HTERT RPE-1 (cell line): Measurements from ENCODE around the gene AKR1C2.
"Not testable (repeated sequence)": the region's sequence is repeated elsewhere in the genome, so short reads cannot be mapped to it uniquely, and the experiment has no call there.

Experiments
- in situ Hi-C: fragments of 300-500 bp; cut with MboI; formaldehyde crosslinking; loops from 4 replicates; pipeline ENCODE4 v1.14.3; 2020; ENCODE audit warnings: low sequenced_read_pairs

The AKR1C2 gene

DNA sequence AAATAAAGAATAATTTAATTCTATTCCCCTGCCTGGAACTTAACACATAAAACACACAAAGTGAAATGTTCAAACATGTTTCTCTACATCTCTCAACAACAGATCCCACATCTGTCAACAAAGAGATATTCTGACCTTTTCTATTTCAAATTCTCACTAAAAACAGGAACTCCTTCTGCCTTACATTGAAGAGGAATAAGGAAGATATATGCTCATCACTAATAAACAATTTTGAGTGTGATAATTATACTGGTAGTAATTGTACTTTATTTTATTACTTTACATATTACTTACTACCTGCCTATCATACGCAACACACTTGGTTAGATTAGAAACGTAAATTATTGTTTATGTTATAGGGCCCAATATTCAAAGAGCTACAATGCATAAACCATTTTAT is 13.4 kb downstream of the AKR1C2 start:
- in situ Hi-C loops, result no loop called here

DNA sequence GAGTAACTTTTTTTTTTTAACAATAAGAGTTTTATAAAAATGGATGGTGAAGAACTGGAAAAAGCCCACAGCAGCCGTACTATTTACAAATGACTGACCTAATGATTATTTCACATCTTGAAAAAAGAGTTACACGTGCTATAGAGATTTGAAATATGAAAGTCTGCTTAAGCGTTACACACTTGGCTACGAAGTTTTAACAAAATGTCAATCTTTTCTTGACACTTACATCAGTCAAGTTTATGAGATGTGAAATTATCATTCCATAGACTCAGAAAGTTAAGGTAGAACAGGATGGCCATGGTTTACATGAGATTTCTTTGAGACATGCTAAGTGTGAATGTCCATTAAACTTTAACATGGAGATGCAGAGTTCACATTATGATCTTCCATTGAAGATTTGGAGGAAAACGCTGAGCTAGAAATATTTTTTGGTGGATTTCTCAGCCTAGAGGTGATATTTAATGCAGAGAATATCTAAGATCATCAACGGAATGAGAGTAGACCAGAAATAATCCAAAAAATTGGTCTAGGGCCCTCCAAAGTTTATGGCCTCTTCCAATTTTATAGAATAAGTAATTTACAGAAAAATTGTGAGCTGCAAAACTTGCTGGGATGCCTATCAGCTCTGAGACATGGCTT is 15.5 kb downstream of the AKR1C2 start:
- in situ Hi-C loops, result not testable (repeated sequence)

DNA sequence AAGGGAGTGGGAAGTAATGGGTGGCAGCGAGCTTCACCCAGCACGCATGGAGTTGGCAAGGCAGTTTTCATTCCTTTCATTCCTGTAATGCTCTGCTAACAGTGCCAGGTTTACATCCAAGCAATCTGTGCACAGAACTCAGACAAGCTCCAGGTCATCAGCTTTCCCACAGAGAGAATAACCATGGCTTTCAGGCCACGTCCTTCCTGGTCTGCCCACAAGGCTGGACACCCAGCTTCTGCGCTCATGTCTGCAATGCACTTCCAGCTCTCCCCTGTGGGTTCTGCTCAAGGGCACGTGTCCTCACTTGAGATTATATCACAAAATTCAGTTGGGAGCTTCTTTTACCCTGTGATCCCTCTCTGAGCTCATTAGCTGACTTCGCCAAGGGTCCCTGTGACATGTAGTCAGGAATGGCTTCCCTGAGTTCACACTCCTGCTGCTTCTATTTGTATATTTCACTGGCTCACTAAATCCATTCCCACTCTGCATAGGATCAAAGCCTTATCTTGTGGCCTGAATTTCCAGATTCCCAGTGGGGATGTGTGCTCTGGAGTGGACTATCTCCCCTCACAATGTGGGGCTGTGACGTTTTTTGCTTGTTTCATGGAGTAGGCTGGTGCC is 18.6 kb downstream of the AKR1C2 start:
- in situ Hi-C loops, result no loop called here

DNA sequence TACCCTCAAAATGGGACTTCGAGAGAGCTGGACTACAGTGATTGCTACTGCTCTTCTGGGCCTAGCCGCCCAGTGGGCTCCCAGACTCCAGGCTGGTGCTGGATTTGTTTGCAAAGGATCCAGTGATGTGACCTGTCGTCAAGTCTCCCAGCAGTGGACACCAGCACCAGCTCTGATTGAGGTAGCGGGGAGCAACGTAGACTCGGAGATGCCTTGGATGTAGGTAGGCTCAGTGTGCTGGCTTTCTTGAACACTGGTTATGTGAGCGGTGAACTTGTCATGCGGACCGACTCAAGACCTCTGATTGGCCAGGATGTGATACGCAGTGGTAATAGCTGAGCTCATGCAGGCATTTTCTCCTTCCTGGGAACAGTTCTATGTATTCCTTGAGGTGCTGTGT is 19.4 kb downstream of the AKR1C2 start:
- in situ Hi-C loops, result no loop called here

DNA sequence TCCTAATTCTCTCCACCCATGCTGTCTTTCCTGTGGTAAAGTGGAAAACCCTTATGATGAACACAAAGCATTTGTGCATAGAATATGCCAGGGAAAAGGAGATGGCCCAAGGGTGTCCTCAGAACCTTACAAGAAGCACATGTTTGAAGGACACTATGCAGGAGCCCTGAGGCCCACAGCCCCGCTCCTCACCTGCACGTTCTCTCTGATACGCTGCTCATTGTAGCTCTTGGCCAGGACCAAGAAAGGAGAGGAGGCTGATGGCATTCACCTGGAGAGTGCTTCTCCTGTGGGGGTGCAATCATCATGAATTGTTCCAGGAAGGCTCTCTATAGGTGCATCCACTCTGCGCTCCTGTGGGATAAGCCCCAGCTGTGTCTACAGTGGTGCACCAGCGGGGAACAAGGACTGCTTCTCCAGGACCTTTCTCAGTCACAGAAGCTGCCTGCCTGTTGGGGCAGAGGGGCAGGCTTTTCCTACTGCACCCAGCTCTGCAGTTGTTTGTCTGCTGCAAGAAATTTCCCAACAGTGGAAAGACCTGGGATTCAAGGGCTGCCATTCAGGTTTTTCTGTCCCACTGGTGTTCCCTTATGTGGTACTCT is 19.9 kb downstream of the AKR1C2 start:
- in situ Hi-C loops, result no loop called here

DNA sequence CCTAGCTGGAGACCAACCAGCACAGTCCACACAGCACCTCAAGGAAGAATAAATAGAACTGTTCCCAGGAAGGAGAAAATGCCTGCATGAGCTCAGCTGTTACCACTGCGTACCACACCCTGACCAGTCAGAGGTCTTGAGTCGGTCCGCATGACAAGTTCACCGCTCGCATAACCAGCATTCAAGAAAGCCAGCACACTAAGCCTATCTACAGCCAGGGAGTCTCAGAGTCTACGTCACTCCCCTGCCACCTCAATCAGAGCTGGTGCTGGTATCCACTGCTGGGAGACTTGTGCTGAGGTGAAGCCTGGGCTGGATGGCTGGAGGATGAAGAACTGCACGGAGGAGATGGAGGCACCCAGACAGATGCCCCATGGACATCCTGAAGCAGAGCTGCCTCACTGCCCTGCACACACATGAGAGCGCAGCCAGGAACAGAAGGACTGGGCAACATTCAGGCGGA is 20.9 kb downstream of the AKR1C2 start:
- in situ Hi-C loops, result no loop called here

DNA sequence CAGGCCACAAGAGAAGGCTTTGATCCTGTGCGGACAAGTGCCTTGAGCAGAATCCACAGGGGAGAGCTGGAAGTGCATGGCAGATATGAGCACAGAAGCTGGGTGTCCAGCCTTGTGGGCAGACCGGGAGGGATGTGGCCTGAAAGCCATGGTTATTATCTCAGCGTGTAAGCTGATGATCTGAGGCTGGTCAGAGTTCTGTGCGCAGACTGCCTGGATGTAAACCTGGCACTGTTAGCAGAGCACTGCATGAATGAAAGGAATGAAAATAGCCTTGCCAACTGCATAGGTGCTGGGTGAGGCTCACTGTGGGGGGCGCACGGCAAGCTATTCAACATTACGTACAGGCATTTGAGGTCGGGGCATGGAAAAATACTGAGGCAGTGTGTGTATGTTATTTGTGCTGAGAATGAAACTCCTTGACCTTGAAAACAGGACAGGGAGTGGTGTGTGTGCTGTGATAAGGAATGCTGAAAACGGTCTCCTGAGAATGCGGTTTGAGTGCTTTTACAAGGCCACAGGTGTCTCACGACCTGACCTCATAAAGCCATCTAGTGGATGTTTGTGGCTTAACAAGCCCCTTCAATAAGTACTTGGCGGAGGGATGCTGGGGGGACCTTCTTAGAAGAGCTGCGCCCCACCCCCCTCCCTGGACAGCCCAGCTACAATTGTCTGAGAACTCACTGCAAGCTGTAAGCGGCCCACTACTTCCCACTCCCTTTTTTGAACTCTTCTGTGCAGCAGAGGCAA is 21.8 kb downstream of the AKR1C2 start:
- in situ Hi-C loops, result no loop called here

DNA sequence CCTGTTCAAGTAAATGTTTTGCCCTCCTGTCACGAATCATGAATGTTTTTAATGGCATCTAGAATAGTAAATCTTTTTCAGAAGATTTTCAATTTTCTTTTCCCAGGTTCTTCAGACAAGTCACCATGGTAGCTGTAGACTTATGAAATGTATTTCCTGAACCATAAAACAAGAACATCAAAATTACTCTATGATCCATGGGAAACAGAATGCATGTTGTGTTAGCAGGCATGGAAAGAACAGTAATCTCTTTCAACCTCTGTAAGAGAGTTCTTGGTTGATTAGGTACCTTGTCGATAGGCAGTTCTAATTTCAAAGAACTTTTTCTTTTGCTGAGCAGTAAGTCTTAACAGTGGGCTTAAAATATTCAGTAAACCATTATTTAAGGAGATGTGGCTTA is 22.9 kb downstream of the AKR1C2 start:
- in situ Hi-C loops, result no loop called here

DNA sequence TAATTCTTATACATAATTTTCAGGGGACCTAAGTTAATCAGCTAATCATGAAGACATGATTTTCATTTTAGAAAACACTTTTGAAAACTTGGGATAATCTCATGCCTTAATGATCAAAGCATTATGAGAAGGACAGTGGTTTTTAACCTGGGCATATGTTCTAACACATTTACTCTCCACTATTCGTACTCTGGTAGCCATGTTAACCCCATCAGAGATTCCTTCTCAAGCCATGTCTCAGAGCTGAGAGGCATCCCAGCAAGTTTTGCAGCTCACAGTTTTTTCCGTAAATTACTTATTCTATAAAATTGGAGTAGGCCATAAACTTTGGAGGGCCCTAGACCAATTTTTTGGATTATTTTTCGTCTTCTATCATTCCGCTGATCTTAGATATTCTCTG is 24.8 kb downstream of the AKR1C2 start:
- in situ Hi-C loops, result no loop called here

DNA sequence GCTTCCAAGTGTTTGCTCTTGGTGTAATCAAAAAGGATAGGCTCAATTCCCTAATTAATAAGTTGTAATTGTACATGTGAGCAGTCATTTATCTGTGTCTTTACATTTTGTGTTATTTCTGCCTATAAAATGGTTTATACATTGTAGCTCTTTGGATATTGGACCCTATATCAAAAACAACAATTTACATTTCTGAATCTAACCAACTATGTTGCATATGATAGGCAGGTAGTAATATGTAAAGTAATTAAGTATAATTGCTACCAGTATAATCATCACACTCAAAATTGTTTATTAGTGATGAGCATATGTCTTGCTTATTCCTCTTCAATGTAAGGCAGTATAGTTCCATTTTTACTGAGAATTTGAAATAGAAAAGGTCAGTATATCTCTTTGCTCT is 26.6 kb downstream of the AKR1C2 start:
- in situ Hi-C loops, result no loop called here

DNA sequence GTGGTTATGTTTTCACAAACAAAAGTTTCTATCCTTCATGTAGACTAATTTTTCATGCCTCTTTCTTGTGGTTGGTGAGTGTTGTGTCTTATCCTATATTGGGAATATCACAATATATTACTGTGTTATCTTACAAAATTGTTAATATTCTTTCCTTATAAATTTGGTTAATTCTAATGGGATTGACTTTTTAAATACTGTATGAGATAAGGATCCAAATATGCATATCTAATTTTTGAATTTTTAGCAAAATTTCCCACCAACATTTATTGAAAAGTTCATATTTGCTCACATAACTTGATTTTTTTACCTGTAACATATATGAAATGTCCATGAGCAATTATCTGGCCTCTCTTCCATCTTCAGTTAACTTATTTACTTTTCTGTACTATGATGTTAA is 29.3 kb downstream of the AKR1C2 start:
- in situ Hi-C loops, result not testable (repeated sequence)

DNA sequence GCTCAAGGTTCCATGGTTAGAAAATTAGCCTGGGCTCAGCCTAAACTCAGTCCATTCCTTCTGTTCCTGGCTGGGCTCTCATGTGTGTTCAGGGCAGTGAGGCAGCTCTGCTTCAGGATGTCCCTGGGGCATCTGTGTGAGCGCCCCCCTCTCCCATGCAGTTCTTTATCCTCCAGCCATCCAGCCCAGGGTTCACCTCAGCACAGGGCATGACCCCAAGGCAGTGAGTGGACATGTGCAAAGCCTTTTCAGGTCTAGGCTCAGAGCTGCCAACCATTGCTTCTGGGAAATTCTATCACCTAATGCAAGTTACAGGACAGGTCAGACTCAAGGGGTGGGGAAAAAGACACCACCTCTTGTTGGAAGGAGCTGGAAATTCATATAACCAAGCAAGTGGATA is 30.4 kb downstream of the AKR1C2 start:
- in situ Hi-C loops, result not testable (repeated sequence)

DNA sequence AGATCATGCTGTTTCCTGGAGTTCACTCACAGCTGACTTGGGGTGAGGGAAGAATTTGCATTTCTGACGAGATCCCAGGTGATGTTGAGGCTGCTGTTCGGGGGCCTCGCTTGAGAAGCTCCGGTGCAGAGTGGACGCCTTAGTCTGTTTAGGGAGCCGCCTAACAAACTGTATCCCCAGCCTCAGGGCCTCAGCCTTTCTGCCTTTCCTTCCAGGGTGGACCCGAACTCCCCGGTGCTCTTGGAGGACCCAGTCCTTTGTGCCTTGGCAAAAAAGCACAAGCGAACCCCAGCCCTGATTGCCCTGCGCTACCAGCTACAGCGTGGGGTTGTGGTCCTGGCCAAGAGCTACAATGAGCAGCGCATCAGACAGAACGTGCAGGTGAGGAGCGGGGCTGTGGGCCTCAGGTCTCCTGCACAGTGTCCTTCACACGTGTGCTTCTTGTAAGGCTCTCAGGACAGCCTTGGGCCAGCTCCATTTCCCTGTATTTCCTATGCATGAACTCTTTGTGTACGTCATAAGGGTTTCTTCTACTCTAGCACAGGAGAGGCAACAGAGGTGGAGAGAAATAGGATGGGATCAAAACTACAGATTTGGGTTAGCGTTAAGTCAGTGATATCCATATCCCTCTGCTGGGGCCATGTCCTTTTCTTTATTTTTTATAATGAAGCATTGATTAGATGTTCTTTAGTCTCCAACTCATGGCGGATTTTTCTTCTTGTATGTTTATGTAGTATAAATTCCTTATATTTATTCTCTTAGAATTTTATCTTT is 31.1 kb downstream of the AKR1C2 start:
- in situ Hi-C loops, result not testable (repeated sequence)

DNA sequence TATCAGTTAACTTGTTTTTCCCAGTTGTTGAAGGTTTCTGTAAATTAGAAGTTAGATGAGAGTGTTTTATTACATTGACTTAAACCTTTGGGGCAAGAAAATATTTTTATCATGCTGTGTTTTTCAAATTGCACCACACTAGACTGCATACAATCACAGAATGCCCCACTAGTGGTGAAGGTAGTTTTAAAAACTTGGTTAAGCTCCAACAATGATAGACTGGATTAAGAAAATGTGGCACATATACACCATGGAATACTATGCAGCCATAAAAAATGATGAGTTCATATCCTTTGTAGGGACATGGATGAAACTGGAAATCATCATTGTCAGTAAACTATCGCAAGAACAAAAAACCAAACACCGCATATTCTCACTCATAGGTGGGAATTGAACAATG is 33.3 kb downstream of the AKR1C2 start:
- in situ Hi-C loops, result not testable (repeated sequence)

DNA sequence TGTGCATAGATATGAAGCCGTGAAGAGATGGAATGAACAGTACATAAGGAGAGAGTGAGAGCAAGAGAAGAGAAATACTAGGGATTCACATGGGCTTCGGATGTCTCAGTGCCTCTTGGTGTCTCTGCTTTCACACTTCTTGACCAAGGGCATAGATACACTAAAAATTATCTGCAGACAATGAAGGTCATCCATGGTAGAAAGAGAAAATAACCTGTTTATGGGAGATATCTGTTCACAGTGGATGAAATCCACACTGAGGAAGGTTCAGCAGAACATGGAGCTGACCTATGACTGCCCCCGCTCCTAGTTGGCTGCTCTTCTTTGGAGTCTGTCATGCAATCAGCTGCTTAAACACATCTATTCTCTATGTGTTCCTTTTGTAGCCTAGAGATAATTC is 34.4 kb downstream of the AKR1C2 start:
- in situ Hi-C loops, result not testable (repeated sequence)

DNA sequence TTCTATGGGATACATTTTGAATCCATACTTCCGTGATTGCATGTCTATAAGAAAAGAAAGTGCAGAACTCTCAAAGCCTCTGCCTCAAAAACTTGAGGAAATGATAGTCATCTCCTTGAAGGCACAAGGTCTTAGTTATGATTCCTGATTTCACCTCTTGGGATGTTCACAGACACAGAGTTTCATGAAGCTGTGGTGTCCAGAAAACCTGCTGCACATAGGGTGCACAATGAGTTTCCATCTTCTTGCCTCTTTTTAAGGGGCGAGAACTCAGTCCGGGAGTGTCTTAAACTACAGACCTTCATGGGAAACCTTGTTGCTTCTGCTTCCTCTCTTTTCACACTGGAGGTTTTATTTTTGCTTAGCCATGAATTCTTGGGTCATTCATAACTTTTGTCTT is 36.5 kb downstream of the AKR1C2 start:
- in situ Hi-C loops, result not testable (repeated sequence)

DNA sequence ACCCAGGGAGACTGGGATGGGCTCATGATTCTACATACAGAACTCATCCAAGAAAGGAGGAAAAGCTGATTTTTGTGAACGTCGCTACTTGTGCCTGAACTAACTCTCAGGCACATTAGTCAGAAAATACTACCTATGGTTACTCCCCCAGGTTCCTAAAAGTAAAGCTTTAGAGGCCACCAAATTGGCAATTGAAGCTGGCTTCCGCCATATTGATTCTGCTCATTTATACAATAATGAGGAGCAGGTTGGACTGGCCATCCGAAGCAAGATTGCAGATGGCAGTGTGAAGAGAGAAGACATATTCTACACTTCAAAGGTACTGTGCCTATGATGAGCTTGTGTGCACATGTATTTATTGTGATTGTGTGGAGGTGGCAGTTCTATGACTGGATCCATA is 37.9 kb downstream of the AKR1C2 start:
- in situ Hi-C loops, result not testable (repeated sequence)

DNA sequence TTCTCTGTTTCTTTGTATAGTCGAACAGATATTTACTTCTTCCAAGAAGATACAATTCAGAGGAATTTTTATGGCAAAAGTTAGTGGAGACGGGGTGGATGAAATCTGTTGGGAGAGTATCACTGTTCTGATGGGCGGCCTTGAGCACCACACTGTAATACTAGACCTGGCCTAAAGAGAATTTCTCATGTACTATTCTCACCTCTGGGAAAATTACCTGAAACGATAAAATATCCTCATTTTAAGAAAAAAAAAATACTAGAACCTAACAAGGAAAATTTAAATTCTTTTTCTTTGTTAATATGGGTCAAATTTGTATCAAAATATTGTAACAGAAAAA is 39.9 kb downstream of the AKR1C2 start:
- in situ Hi-C loops, result not testable (repeated sequence)

DNA sequence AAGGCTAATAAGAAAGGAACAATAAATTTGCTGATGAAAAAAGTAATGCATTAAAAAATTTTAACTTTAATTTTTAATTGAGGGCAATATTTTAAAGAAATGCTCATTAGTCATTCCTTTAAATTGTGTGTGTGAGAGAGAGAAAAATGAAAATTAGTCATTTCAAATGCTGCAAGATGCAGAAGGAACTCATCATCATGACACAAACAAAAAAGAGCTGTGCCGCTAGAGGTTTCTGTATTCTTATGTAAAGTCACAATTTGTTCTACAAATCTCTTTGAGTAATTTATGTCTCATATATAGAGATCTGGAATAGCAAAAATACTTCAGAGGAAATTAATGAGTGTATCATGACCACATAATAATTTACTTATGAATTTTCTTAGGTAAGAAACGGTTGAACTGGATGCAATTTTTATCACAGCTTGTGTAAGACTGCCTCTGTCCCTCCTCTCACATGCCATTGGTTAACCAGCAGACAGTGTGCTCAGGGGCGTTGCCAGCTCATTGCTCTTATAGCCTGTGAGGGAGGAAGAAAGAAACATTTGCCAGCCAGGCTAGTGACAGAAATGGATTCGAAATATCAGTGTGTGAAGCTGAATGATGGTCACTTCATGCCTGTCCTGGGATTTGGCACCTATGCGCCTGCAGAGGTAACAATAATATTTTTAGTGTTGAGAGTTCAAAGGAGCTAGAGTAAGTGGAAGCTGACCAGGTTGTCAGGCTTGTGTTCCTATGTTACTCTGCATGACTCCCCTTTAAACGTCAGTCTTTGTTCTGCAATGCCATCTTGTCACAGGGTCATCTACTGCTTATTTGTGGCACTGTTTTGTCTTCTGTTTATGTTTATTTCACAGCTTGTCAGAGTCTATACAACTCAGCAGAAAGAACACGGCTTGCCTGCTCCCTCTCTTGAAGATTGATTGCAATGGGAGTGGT is 40.5 kb downstream of the AKR1C2 start, which contains the start of gene AKR1C1:
AKR1C1 (plus strand) TSS at position 540 of the 939 bp plus-strand sequence; CDS start at position 570, 30 bp downstream.
- in situ Hi-C loops, result not testable (repeated sequence)

DNA sequence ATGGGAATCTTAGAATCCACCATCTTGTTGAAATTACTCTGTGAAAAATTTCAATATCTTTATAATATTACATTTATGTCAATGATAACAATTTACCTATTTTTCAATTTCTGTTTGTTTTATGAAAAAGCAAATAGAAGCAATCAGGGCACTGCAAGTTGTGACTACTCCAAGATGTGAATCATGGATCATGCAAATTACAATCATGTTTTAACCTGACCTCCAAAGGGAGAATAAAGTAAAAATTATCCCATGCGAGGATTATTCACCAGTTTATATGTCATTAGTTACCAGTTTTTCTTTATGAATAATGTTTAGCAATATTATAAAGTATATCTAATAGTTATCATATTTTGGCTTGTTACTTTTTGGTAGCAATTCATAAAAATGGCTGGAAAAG is 41.3 kb downstream of the AKR1C2 start:
- in situ Hi-C loops, result not testable (repeated sequence)
